Measurements from ENCODE around the gene ROPN1B. TPM values are rescaled to one million over a fixed set of nuclear protein-coding genes. Genes with fewer than 3 reads are reported as not detected.
"Not testable (repeated sequence)": the region's sequence is repeated elsewhere in the genome, so short reads cannot be mapped to it uniquely, and the experiment has no call there.

ROPN1B gene
- polyA plus RNA-seq, 1 experiment, result not detected

- H3K9me3 ChIP-seq (ENCODE audit: control insufficient read depth, insufficient read depth, low read length), result no peaks in the 10 kb centered on the region
- H3K4me3 ChIP-seq (ENCODE audit: low read depth, low read length), result no peak overlapping the region
- ChIA-PET CTCF (no interaction called here), POLR2A (no interaction called here)
- TF ChIP-seq CTCF (IDR thresholded peaks at IDR 0.05; ENCODE audit: low read depth, low read length), result no peak
- H3K27ac ChIP-seq (ENCODE audit: low read depth, low read length), result no peak overlapping the region
- no peak for DNase-seq (ENCODE audit: low read depth, low spot score)
- peaks cover 18% of the 10 kb centered on the region for H3K27me3 ChIP-seq (ENCODE audit: control insufficient read depth, insufficient read depth, low read length)
These were observed 1.8 kb upstream of the ROPN1B start for GRCh38 chr3:125967156-125967555.

GRCh38 chr3:125968121-125968520 is 857 bp upstream of the ROPN1B start:
- H3K27me3 ChIP-seq (ENCODE audit: control insufficient read depth, insufficient read depth, low read length), result peaks cover 19% of the 10 kb centered on the region
- H3K4me3 ChIP-seq (ENCODE audit: low read depth, low read length); CTCF ChIA-PET; H3K27ac ChIP-seq (ENCODE audit: low read depth, low read length); H3K9me3 ChIP-seq (ENCODE audit: control insufficient read depth, insufficient read depth, low read length); DNase-seq (ENCODE audit: low read depth, low spot score); POLR2A ChIA-PET: not testable (repeated sequence)

- peaks cover 21% of the 10 kb centered on the region for H3K27me3 ChIP-seq (ENCODE audit: control insufficient read depth, insufficient read depth, low read length)
- H3K4me3 ChIP-seq (ENCODE audit: low read depth, low read length), result peak overlapping the region; percentile 46
- CTCF ChIA-PET, result interaction anchor here (0.6 to 2.8 kb wide), 11 partner anchors 10 to 241 kb away, joined by 3 to 8 read pairs (median 3); no protein-coding TSS in a partner anchor
- POLR2A ChIA-PET; H3K9me3 ChIP-seq (ENCODE audit: control insufficient read depth, insufficient read depth, low read length); DNase-seq (ENCODE audit: low read depth, low spot score); H3K27ac ChIP-seq (ENCODE audit: low read depth, low read length): not testable (repeated sequence)
- TF ChIP-seq CTCF (IDR thresholded peaks at IDR 0.05; ENCODE audit: low read depth, low read length), result peak; percentile 65
These were observed 3.3 kb downstream of the ROPN1B start for GRCh38 chr3:125971997-125972944.

- H3K9me3 ChIP-seq (ENCODE audit: control insufficient read depth, insufficient read depth, low read length); CTCF ChIA-PET; DNase-seq (ENCODE audit: low read depth, low spot score); H3K4me3 ChIP-seq (ENCODE audit: low read depth, low read length); H3K27ac ChIP-seq (ENCODE audit: low read depth, low read length); POLR2A ChIA-PET: not testable (repeated sequence)
- peaks cover 19% of the 10 kb centered on the region for H3K27me3 ChIP-seq (ENCODE audit: control insufficient read depth, insufficient read depth, low read length)
These were observed 6.4 kb downstream of the ROPN1B start for GRCh38 chr3:125975245-125976002.

- H3K9me3 ChIP-seq (ENCODE audit: control insufficient read depth, insufficient read depth, low read length); POLR2A ChIA-PET; DNase-seq (ENCODE audit: low read depth, low spot score); H3K27ac ChIP-seq (ENCODE audit: low read depth, low read length); CTCF ChIA-PET; H3K4me3 ChIP-seq (ENCODE audit: low read depth, low read length): not testable (repeated sequence)
- H3K27me3 ChIP-seq (ENCODE audit: control insufficient read depth, insufficient read depth, low read length), result peaks cover 17% of the 10 kb centered on the region
These were observed 7.0 kb downstream of the ROPN1B start for GRCh38 chr3:125976003-125976390.

- H3K4me3 ChIP-seq (ENCODE audit: low read depth, low read length); POLR2A ChIA-PET; H3K27ac ChIP-seq (ENCODE audit: low read depth, low read length); CTCF ChIA-PET; H3K9me3 ChIP-seq (ENCODE audit: control insufficient read depth, insufficient read depth, low read length); H3K27me3 ChIP-seq (ENCODE audit: control insufficient read depth, insufficient read depth, low read length); DNase-seq (ENCODE audit: low read depth, low spot score): not testable (repeated sequence)
These were observed 8.1 kb downstream of the ROPN1B start for GRCh38 chr3:125977104-125977503.

- CTCF ChIA-PET; H3K27ac ChIP-seq (ENCODE audit: low read depth, low read length); DNase-seq (ENCODE audit: low read depth, low spot score); H3K4me3 ChIP-seq (ENCODE audit: low read depth, low read length); POLR2A ChIA-PET; H3K27me3 ChIP-seq (ENCODE audit: control insufficient read depth, insufficient read depth, low read length); H3K9me3 ChIP-seq (ENCODE audit: control insufficient read depth, insufficient read depth, low read length): not testable (repeated sequence)
These were observed 16.0 kb downstream of the ROPN1B start for GRCh38 chr3:125984951-125985350.

All from AG04450 (cell line).